HG03342 (cell line): ENCODE measurements around the gene SAXO1.

Experiments used
- ATAC-seq: cut with Tn5 transposase; IDR thresholded peaks from one replicate; pipeline ENCODE4 v1.9.1; 2021; ENCODE audit warnings: mild to moderate bottlenecking, moderate library complexity; ENCODE audit not compliant: unreplicated experiment

SAXO1 gene

GRCh38 chr9:18888290-18888689 is 144.7 kb downstream of the SAXO1 start:
- no peak for ATAC-seq

- ATAC-seq, result no peak
Observed at GRCh38 chr9:18887546-18887945, 145.5 kb downstream of the SAXO1 start.

- no peak for ATAC-seq
Observed at GRCh38 chr9:18881758-18882157, 151.3 kb downstream of the SAXO1 start.

GRCh38 chr9:18877984-18878383 is 155.0 kb downstream of the SAXO1 start:
- ATAC-seq, result no peak
